Subcutaneous adipose tissue (tissue), 4 donors: ENCODE data around the gene FHAD1. TPM values are rescaled to one million over a fixed set of nuclear protein-coding genes. Genes with fewer than 3 reads are reported as not detected.

Experiments
- CTCF ChIP-seq: fragments of 450-650 bp; IDR thresholded peaks from one replicate; pipeline ENCODE4 v1.5.1; 2016; ENCODE audit warnings: low read depth, mild to moderate bottlenecking, control low read depth, antibody characterized with exemption, moderate library complexity
- total RNA-seq, 4 donors: library from RNA; depleted of rRNA; stranded (reverse); fragments of >200 nt; gene quantifications; one replicate each; pipeline ENCODE4 v1.1.0, GENCODE V29; 2016

Gene FHAD1
- total RNA-seq, 4 donors from 2014 or later: 1.1 to 1.7 TPM; not detected in 2

- TF ChIP-seq CTCF: no peak
Observed at GRCh38 chr1:15303935-15304334, 56.9 kb downstream of the FHAD1 start.

- no peak for TF ChIP-seq CTCF
Observed at GRCh38 chr1:15304708-15305467, 57.9 kb downstream of the FHAD1 start.

GRCh38 chr1:15305468-15305770 lies 58.4 kb downstream of the FHAD1 start:
- TF ChIP-seq CTCF: no peak

GRCh38 chr1:15308135-15308534 lies 61.1 kb downstream of the FHAD1 start:
- no peak for TF ChIP-seq CTCF

GRCh38 chr1:15308621-15309027 lies 61.6 kb downstream of the FHAD1 start:
- no peak for TF ChIP-seq CTCF

GRCh38 chr1:15309687-15310086 lies 62.7 kb downstream of the FHAD1 start:
- no peak for TF ChIP-seq CTCF

- no peak for TF ChIP-seq CTCF
Observed at GRCh38 chr1:15310544-15310943, 63.5 kb downstream of the FHAD1 start.
